HG02943 (cell line): ENCODE measurements around the gene BTBD2.
A peak's percentile ranks its signal among the peaks of the same experiment; 100 is the strongest.

ENCODE experiments used
- ATAC-seq: cut with Tn5 transposase; IDR thresholded peaks from one replicate; pipeline ENCODE4 v1.9.1; 2021; ENCODE audit warnings: mild to moderate bottlenecking, low read depth, moderate library complexity; ENCODE audit not compliant: unreplicated experiment

Gene BTBD2

DNA sequence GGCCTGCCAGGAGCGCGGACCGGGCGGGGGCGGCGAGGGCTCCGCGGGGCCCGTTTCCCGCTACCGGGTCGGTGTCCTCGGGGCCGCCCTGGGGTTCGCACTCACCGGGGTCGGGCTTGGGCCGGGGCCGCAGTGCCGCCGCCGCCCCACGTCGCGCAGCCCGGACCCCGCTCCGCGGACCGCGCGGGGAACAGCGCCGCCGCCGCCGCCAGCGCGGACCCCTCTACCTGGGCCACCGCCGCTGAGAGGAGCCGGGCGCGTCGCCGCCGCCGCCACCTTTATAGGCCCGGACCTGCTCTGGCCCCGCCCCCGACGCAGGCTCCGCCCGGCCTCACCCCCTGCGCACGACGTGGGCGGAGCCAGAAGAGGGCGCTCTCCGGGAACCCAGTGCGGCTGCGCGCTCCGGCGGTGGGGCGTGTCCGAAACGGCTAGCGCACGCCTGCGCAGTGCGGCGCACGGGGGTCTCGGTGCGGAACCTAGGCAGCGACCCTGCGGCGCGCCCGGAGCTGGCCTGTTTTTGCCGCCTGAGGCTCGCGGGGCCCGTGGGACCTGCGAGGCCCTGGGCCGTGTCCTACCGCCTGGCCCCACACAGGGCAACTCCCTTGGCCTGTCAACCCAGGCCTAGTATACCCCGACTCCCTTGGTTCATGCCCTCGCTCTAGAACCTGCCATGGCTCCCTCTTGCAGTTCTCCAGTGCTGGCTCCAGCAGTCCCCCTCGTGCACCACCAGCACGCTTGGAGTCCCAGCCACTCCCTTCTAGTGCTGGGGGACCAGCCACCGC, 35.7 kb upstream of the BTBD2 start, which contains the start of gene MKNK2:
MKNK2 (minus strand) TSS at position 254 of the 782 bp plus-strand sequence. CDS start 393 bp downstream, outside the sequence.
- ATAC-seq: peak; percentile 43

DNA sequence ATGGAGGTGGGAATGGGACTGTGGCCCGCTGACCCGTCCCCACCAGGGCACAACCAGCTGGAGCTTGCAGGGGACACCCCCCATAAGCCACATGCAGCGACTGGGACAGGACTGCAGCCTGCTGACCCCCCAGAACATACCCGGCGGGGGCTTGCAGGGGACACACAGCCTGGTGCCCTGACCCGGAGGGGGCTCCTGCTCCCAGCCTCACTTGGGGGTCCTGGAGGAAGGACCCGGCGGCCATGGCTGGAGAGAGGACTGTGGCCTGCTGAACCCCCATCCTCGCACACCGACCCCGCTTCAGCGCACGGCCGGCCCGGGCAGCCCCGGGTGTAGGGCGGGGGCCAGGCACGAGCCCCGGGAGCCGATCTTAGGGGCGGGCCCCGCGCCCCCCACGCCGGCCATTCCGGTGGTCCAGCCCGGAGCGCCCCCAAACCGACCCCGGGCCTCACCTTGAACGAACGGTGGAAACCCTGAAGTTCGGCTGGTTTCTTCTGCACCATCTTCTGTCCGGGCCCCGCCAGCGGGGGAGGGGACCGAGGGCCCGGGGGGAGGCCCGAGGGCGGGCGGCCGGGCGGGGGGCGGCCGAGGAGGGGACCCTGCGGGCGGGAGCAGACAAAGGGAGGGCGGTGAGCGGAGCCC, 35.0 kb upstream of the BTBD2 start:
- ATAC-seq: peak; percentile 0

DNA sequence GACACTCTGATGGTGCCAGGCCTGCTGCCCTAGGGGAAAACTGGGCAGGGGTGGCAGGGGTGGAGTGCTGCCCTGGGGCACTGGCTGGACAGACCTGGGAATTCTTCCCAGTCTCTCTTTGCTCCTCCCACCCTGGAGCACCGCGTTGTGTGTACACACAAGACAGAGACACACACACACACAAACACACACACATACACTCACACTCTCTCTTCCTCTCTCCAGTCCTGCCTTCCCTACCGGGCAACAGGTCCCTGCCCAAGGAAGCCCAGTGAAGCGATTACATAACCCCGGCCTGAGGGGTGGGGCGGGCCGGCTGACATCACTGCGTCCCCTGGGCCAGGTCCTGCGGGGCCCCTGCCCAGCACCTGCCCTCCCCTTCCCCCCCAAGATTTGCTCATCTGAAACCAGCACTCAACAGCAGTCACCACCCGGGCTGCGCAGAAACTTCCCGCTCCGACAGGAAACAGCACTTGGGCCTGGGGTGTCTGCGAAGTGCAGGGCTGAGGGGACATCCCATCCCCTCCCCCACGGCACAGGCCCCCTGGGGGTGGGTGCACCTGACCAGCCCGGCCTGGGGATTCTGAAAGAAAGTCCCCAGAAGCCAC, 34.3 kb upstream of the BTBD2 start:
- no peak for ATAC-seq

DNA sequence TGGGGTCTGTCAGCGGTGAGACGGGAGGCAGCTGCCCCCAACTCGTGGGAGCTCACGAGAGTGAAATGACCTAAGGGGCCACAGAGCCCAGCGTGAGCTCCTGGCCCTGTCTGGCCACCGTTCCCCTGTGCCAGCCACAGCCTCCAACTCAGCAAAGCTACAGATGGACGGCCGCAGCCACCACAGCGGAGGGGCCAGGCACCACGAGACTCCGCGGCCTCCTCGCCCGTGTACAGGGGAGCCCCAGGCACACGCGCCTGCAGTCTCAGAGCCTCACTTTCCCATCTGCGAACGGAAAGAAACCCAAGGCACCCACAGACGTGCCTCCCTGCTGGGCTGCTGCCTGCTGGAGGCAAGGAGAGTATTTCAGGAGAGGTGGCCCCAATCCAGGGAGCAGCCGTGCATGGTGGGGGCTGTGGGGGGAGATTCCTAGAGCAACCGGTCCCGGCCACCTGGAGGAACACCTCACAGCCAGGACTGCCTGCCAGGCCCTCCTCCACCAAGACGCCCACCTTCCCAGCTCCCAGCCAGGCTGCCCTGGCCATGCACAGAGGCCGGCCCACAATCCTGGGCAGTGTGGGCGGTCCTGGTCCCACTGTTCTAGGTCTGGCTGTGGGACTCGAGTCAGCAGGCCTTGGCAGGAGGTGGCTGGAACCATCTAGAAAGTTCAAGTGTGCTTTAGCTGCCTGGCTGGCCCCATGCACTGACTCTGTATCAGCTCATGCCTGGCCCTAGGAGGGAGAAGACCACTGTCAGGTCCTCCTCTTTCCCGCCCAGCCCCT, 33.6 kb upstream of the BTBD2 start:
- ATAC-seq: no peak

DNA sequence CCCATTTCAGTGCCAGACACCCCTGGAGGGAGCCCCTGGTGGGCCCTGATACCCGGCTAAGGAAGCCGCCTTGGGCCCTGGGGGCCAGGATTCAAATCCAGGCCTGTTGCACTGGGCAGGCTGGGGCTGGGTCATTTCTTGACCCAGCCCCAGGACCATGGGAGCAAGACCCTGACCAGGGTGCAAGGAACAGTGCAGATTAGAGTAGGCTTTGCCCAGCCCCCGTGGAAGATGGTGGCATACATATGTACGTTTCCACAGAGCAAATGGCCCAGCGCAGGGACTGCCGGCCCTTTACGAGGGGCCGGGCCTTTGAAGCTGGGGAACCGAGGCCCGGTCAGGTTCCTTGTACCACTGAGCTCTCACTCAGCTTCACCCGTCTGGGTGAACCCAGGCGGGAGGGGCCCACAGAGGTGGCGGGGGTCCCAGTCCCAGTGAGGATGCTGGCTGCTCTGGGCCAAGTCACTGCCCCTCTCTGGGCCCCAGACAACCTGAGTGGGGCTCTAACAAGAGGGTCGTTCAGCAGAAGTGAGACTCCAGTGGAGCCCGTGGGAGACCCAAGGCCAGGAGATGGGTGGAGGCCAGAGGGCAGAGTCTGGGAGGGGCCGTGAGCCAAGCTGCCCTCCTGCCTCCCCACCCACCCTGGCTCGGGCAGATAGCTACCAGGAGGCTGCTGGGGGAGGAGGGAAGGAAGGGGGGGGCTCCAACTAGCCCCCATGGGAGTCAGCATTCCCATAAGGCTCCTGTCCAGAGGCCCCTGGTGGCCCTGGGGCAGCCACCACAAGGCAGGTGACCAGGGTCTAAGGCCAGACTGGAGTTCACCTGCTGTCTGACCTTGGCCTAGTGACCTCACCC, 32.8 kb upstream of the BTBD2 start:
- ATAC-seq: no peak

GRCh38 chr19:2047449-2048103, 32.1 kb upstream of the BTBD2 start:
- no peak for ATAC-seq

DNA sequence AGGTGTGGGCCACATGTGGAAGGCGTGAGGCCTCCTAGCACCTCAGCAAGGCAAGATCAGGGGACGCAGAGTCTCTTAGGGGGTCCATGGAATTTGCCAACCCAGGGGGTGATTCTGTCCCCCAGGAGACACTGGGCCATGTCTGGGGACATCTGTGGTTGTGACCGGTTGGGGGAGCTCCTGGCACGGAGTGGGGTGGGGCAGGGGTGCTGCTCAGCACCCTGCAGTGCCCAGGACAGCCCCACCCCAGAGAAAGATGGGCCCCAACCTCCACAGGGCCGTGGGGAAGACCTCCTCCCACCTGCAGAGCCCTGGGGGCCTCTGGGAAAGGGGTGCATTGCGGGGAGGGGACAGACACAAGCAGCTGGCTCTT, 31.5 kb upstream of the BTBD2 start:
- no peak for ATAC-seq

DNA sequence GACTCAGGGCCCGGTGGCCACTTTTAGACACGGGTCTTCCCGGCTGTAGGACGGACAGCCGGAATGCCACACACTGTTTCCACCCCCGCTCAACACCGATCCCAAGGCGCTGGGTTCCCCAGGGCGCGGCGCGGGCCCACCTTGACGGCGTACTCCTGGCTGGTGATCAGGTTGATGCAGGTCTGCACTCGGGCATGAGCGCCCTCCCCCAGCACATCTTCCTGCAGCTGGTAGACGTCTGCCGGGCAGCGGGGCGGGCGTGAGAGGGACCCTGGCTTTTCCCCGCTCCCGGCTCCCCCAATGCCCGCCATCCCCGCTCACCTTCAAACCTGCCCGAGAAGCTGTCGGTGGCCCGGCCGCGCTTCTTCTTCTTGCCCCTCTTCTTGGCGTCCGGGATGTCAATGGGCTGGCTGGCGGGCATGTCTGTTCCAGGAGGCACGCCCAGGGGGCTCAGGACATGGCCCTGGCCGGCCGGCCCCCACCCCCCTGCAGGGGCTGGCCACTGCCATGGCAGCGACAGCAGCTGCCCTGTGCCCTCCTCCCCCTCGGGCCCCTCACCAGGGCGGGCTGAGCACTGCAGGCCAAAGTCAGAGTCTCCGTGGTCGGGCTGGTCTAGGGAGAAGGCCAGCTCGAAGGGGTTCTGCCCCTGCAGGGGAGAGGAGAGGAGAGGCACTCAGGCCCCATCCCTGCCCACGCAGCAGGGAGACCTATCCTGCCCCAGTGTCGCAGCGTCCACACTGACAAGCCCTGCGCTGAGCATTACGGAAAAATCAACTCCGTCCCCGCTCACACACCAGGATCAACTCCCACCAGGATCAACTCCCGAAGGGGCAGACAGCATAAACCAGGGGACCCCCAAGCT, 30.8 kb upstream of the BTBD2 start:
- no peak for ATAC-seq

GRCh38 chr19:2045501-2046045, 30.1 kb upstream of the BTBD2 start:
- no peak for ATAC-seq

DNA sequence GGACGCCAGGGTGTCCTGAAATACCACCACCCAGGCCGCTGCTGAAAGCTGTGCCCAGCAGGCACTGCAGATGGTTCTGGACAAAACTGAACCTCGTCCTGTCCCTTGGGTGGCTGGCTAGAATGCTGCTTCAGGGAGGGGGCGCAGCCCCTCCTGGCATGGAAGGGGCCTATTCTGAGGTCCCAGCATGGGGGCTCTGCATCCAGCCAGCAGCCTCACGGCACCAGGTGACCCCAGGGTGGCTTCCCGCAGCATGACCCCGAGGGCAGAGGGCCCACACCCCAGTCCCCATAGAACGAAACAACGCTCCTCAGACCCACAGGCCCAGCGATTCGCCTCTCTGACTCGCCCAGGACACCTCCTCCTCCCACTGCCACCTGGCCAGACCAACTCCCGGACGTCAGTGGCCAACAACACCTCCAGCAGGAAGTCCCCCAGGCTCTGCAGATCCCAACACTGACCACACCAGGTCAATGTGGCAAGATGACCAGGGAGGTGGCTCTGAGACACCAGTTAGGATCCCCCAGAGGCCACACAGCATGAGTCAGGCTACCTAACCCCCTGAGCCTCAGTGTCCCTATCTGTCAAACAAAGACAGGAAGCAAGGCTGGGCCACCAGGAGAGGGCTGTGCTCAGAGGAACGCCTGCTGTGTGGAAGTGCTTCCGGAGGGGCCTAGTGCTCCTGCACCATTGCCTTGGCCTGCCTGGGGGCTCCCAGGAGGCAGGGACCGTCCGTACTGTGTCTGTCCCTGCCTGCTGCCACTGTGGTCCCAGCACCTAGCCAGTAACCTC, 29.4 kb upstream of the BTBD2 start:
- ATAC-seq: no peak

DNA sequence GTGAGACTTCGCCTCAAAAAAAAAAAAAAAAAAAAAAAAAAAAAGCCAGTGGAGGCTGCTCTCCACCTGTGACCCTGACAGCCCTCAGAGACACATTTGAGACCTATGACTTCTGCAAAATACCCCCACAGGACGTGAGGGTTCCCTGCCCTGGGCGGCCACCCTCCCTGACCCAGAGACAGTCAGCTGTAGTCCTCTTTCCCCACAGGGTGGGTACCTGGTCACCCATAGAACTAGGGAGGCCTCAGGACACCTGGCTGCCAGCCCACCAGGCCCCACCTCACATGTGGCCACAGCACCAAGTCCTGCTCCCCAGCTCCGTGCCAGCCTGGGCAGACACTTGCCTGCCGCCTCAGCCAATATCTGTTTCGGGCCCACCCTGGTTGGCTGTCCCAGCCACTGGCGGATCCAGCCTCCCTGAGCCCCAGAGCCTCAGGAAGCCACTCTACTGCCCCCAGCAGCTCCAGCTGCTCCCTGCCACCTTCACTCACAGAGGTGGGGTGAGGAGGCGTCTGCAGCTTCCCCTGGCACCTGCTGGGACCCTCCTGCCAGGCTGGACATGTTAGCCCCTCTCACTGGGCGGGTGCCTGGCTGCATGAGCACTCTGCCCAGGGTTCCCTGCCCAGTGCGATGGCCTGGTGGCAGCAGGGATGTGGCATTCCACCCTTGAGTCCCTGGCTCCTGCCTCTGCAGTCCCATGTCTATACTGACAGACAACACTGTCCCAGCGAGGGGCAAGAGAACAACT, 28.6 kb upstream of the BTBD2 start:
- no peak for ATAC-seq

DNA sequence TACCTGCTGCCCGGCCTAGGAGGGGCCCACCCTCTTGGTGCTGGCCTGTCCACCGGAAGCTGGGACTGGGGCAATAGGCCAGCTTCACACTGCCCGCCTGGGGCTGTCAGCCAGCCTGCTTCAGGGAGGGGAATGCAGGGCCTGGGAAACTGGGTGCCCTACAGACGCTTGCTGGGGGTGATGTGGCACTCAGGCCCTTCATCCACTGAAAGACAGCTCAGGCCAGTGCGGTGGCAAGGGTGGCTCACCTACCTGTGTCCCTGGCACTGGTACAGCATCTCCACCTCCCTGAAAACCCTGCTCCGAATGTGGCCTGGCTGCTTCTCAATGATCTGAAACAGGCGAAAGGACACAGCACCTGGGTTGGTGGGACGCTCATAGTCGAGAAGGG, 27.7 kb upstream of the BTBD2 start:
- no peak for ATAC-seq

DNA sequence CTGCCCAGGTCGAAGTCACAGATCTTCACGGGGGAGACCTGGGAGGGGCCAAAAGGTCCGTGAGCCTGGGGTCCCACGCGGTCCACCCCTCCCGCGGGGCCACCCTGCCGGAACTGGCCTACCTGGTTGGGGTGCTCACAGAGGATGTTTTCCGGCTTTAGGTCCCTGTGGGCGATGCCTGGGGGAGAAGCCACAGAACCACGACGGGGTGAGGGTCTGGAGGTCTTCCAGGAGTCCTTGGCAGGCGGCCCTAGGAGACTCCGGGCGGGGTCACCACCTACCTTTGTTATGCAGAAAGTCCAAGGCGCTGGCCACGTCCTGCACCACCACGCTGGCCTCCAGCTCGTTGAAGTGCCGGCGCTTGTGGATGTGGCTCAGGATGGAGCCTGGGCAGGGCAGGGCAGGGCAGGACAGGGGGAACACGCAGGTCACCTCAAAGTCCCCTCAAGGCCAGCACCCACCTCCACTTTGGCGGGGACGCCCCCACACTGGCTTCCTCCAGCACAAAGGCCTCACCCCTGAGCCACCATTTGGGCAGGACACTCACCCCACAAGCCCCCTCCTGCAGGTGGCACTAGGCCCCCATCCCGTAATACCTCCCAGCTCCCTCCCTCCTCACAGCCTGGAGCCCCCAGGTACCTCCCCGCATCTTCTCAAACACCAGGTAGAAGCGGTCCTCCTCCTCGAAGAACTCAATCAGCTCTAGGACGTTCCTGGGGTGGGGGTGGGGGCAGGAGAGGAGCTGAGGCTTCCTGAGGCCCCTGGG, 27.2 kb upstream of the BTBD2 start:
- ATAC-seq: no peak

GRCh38 chr19:2041683-2042484, 26.4 kb upstream of the BTBD2 start:
- ATAC-seq: peak; percentile 48

DNA sequence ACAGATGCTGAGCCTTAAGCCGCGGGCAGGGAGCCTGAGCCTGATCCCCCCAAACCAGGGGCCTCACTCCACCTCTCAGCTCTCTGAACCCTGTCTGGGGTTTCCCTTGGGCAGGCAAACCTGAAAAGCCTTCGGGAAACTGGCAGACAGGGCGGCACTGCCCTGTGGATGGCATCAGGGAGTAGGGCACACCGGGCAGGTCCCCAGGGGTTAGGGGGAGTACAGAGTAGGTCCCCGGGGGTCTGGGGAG, 25.8 kb upstream of the BTBD2 start:
- no peak for ATAC-seq
